ENCODE data around the gene PSD4. TPM values are rescaled to one million over a fixed set of nuclear protein-coding genes. Genes with fewer than 3 reads are reported as not detected.
A peak's percentile ranks its signal among the peaks of the same experiment; 100 is the strongest.

The PSD4 gene
- total and polyA plus RNA-seq, 10 donors: 43.9 to 154 (median 88.1) TPM

- peak; percentile 53 for DNase-seq
- H3K4me3 ChIP-seq: no peak overlapping the region
- peaks cover 0 to 100% (median 85%) of the 10 kb centered on the region in 6 donors for H3K36me3 ChIP-seq
- H3K27me3 ChIP-seq (replicated peaks in 1 of 7): no peaks in the 10 kb centered on the region
- intact Hi-C loops (cut with DNase I; ENCODE audit: low total_unique reads): loop anchor here (5.0 kb wide), 1 partner anchor 60 kb away; no protein-coding TSS in a partner anchor
- H3K4me1 ChIP-seq: peaks cover 3 to 25% (median 15%) of the 10 kb centered on the region in 6 donors
- TF ChIP-seq, protein P1, sequence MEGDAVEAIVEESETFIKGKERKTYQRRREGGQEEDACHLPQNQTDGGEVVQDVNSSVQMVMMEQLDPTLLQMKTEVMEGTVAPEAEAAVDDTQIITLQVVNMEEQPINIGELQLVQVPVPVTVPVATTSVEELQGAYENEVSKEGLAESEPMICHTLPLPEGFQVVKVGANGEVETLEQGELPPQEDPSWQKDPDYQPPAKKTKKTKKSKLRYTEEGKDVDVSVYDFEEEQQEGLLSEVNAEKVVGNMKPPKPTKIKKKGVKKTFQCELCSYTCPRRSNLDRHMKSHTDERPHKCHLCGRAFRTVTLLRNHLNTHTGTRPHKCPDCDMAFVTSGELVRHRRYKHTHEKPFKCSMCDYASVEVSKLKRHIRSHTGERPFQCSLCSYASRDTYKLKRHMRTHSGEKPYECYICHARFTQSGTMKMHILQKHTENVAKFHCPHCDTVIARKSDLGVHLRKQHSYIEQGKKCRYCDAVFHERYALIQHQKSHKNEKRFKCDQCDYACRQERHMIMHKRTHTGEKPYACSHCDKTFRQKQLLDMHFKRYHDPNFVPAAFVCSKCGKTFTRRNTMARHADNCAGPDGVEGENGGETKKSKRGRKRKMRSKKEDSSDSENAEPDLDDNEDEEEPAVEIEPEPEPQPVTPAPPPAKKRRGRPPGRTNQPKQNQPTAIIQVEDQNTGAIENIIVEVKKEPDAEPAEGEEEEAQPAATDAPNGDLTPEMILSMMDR (IDR thresholded peaks at IDR 0.05 in 8 of 11, conservative IDR thresholded peaks at IDR 0.05 in 3 of 11): no peak
- no peak for TF ChIP-seq POLR2A (IDR thresholded peaks at IDR 0.05)
- no peak for TF ChIP-seq POLR2AphosphoS5 (IDR thresholded peaks at IDR 0.05)
- 90 to 95% (median 93%) methylated on average over 4 of the region's 4 CpGs for WGBS, 5 donors
- no peak overlapping the region for H3K27ac ChIP-seq
- no peaks in the 10 kb centered on the region for H3K9me3 ChIP-seq
Observed at GRCh38 chr2:113196839-113197238, 23.1 kb downstream of the PSD4 start.

GRCh38 chr2:113197347-113198047 lies 23.7 kb downstream of the PSD4 start:
- peaks cover 0 to 100% (median 86%) of the 10 kb centered on the region in 6 donors for H3K36me3 ChIP-seq
- DNase-seq: peak; percentile 75
- H3K4me1 ChIP-seq: peaks cover 3 to 25% (median 15%) of the 10 kb centered on the region in 6 donors
- 82 to 94% (median 88%) methylated on average over 13 to 17 of the region's 17 CpGs for WGBS, 5 donors
- H3K9me3 ChIP-seq: no peaks in the 10 kb centered on the region
- TF ChIP-seq, protein P1 (IDR thresholded peaks at IDR 0.05 in 8 of 11, conservative IDR thresholded peaks at IDR 0.05 in 3 of 11): no peak
- TF ChIP-seq POLR2AphosphoS5 (IDR thresholded peaks at IDR 0.05): peak in 1 of 3 donors; percentile 66
- no peak for TF ChIP-seq POLR2A (IDR thresholded peaks at IDR 0.05)
- intact Hi-C loops (cut with DNase I; ENCODE audit: low total_unique reads): loop anchor here (5.0 kb wide), 1 partner anchor 60 kb away; no protein-coding TSS in a partner anchor
- H3K27me3 ChIP-seq (replicated peaks in 1 of 7): no peaks in the 10 kb centered on the region
- H3K27ac ChIP-seq: no peak overlapping the region
- no peak overlapping the region for H3K4me3 ChIP-seq

DNA sequence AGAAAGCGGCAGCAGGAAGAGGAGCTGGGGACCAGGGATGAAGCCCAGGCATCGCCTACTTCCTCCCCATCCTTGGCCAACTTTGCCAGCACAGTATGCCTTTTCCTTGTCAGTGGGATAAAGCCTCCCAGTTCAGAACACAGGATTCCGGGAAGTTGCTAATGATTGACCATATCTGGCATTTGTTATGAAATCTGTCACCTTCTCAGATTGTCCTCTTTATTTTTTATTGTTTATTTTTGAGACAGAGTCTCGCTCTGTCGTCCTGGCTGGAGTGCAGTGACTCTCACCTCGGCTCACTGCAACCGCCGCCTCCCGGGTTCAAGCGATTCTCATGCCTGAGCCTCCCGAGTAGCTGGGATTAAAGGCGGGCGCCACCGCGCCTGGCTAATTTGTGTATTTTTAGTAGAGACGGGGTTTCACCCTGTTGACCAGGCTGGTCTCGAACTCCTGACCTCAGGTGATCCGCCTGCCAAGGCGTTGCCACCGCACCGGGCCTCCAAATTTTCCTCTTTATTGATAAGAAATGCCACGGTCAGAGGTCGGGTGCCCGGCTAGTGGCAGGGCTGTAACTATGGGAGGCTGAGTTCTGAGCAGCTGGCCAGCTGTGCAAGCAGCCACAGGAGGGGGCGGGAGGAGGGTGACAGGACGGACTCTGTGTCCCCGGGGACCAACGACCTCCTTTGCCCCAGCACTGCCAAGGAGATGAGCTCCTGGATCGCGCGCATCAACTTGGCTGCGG lies 24.4 kb downstream of the PSD4 start:
- H3K4me3 ChIP-seq: peak overlapping the region; percentile 49 to 76 (median 59)
- TF ChIP-seq POLR2A (IDR thresholded peaks at IDR 0.05) (no peak), POLR2AphosphoS5 (IDR thresholded peaks at IDR 0.05) (no peak)
- TF ChIP-seq, protein P1 (IDR thresholded peaks at IDR 0.05 in 8 of 11, conservative IDR thresholded peaks at IDR 0.05 in 3 of 11): no peak
- H3K9me3 ChIP-seq: no peaks in the 10 kb centered on the region
- intact Hi-C loops (cut with DNase I; ENCODE audit: low total_unique reads): loop anchor here (5.0 kb wide), 1 partner anchor 61 kb away; no protein-coding TSS in a partner anchor
- peaks cover 3 to 25% (median 15%) of the 10 kb centered on the region in 6 donors for H3K4me1 ChIP-seq
- H3K36me3 ChIP-seq: peaks cover 0 to 100% (median 79%) of the 10 kb centered on the region in 6 donors
- 69 to 87% (median 74%) methylated on average over 23 to 32 of the region's 32 CpGs for WGBS, 5 donors
- peak overlapping the region in 7 of 8 donors; percentile 1 to 83 (median 74) for H3K27ac ChIP-seq
- no peaks in the 10 kb centered on the region for H3K27me3 ChIP-seq (replicated peaks in 1 of 7)
- no peak for DNase-seq
